ENCODE data around the gene FRMD4A. TPM values are rescaled to one million over a fixed set of nuclear protein-coding genes. Genes with fewer than 3 reads are reported as not detected.

Gene FRMD4A
- total and polyA plus RNA-seq, 7 donors = 3.0 to 27.8 (median 14.4) TPM

DNA sequence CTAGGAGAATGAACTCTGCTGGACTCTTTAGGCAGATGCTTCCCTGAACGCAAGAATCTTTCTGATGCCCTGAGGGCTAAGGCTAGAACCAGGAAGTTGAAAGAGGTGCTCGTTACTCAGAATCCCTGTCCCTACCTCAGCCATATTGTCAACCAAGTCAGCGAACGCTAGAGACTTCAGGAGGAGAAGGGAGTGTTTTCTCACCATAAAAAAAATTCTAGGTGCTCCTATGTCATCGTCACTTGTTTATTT lies 384.6 kb downstream of the FRMD4A start:
- H3K4me1 ChIP-seq = peaks cover 0 to 16% (median 13%) of the 10 kb centered on the region in 4 donors
- peak overlapping the region; percentile 31 to 33 (median 32) for H3K27ac ChIP-seq
- TF ChIP-seq POLR2AphosphoS5 (IDR thresholded peaks at IDR 0.05) (no peak), POLR2A (IDR thresholded peaks at IDR 0.05) (no peak)
- TF ChIP-seq, protein P1, sequence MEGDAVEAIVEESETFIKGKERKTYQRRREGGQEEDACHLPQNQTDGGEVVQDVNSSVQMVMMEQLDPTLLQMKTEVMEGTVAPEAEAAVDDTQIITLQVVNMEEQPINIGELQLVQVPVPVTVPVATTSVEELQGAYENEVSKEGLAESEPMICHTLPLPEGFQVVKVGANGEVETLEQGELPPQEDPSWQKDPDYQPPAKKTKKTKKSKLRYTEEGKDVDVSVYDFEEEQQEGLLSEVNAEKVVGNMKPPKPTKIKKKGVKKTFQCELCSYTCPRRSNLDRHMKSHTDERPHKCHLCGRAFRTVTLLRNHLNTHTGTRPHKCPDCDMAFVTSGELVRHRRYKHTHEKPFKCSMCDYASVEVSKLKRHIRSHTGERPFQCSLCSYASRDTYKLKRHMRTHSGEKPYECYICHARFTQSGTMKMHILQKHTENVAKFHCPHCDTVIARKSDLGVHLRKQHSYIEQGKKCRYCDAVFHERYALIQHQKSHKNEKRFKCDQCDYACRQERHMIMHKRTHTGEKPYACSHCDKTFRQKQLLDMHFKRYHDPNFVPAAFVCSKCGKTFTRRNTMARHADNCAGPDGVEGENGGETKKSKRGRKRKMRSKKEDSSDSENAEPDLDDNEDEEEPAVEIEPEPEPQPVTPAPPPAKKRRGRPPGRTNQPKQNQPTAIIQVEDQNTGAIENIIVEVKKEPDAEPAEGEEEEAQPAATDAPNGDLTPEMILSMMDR (IDR thresholded peaks at IDR 0.05) = no peak

DNA sequence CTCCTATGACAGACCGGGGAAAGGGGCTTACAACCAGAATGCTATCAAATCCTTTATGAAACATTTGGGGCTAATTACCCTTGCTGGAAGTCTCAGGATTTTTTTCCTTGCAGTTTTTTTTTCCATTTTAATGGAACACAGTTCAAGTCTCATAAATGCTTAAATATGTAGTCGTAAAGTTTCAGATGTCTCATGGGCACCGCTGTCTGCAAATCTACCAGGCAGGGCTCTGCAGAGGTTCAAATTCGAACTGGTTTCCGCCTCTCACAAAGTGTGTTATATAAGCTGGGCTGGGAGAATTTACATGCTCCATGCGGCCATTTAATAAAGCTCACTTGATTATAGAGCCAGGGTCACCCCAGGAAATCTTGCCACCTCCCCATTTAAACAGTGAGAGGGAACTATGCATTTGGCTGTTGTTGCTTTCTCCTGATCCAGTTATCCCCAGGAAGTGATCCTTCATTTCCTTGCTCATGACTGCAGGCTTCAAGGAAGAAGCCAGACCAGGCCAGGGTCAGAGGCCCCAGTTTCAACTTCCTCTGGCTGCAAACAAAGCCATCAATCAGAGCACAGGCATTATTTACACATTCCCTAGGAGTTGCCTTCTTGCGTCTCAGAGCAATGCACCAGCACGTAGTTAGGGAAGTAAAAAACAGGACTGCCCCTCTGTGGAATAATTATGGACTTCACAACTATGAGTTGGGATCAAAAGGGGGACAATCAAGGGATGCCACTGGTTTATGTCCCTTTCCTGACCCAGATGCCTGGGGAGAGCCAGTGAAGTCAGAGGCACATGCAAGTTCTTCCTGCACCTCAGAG lies 385.1 kb downstream of the FRMD4A start:
- intact Hi-C loops (cut with DNase I) = loop anchor here (5.0 kb wide), 1 partner anchor 158 kb away; no protein-coding TSS in a partner anchor
- peak overlapping the region; percentile 31 to 33 (median 32) for H3K27ac ChIP-seq
- TF ChIP-seq, protein P1 (IDR thresholded peaks at IDR 0.05) = no peak
- TF ChIP-seq POLR2AphosphoS5 (IDR thresholded peaks at IDR 0.05) = peak in 1 of 4 donors; percentile 5
- TF ChIP-seq POLR2A (IDR thresholded peaks at IDR 0.05) = no peak

More for the DNA sequence above, 384.6 kb downstream of the FRMD4A start:
- H3K27me3 ChIP-seq = no peaks in the 10 kb centered on the region
- no peak for DNase-seq
- H3K36me3 ChIP-seq = no peaks in the 10 kb centered on the region
- no peak overlapping the region for H3K4me3 ChIP-seq
- intact Hi-C loops (cut with DNase I) = loop anchor here (5.0 kb wide), 1 partner anchor 159 kb away; no protein-coding TSS in a partner anchor
- H3K9me3 ChIP-seq = no peaks in the 10 kb centered on the region
- 61 to 76% methylated on average over 5 of the region's 5 CpGs for WGBS, 2 donors

DNA sequence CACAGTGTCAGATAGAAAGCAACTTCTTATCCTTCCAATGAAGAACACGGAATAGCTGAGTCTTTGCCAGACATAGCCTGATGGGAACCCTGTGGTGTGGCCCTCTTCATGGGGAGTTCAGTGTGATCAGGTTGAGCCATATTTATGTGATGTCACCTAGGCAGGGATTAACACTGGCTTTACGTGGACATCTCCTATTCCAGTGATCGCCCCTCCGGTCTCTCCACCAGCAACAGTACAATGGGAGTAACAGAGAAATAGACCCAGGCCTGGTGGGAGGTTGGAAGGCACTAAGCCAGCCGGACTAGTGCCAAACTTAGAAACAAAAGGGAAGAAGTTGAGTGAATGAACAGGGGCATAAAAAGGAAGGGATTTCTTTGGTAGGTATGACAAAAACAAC lies 385.9 kb downstream of the FRMD4A start:
- no peak for TF ChIP-seq EP300 (IDR thresholded peaks at IDR 0.05)
- TF ChIP-seq POLR2A (IDR thresholded peaks at IDR 0.05) = no peak
- no peak for TF ChIP-seq POLR2AphosphoS5 (IDR thresholded peaks at IDR 0.05)
- TF ChIP-seq, protein P1 (IDR thresholded peaks at IDR 0.05) = no peak
- Histone ChIP-seq H3K27me3 (no peaks in the 10 kb centered on the region), H3K4me3 (no peak overlapping the region), H3K9me3 (no peaks in the 10 kb centered on the region), H3K27ac (no peak overlapping the region), H3K4me1 (peaks cover 0 to 16% (median 13%) of the 10 kb centered on the region in 4 donors), H3K36me3 (no peaks in the 10 kb centered on the region)
- WGBS, 2 donors = 87% methylated on average over 5 of the region's 5 CpGs
- DNase-seq = no peak
- intact Hi-C loops (cut with DNase I) = loop anchor here (5.0 kb wide), 1 partner anchor 158 kb away; no protein-coding TSS in a partner anchor

More for the DNA sequence above, 385.1 kb downstream of the FRMD4A start:
- no peaks in the 10 kb centered on the region for H3K36me3 ChIP-seq
- H3K4me1 ChIP-seq = peaks cover 0 to 16% (median 13%) of the 10 kb centered on the region in 4 donors
- H3K27me3 ChIP-seq = no peaks in the 10 kb centered on the region
- H3K9me3 ChIP-seq = no peaks in the 10 kb centered on the region
- no peak overlapping the region for H3K4me3 ChIP-seq
- DNase-seq = no peak
- 48 to 61% methylated on average over 8 of the region's 8 CpGs for WGBS, 2 donors

DNA sequence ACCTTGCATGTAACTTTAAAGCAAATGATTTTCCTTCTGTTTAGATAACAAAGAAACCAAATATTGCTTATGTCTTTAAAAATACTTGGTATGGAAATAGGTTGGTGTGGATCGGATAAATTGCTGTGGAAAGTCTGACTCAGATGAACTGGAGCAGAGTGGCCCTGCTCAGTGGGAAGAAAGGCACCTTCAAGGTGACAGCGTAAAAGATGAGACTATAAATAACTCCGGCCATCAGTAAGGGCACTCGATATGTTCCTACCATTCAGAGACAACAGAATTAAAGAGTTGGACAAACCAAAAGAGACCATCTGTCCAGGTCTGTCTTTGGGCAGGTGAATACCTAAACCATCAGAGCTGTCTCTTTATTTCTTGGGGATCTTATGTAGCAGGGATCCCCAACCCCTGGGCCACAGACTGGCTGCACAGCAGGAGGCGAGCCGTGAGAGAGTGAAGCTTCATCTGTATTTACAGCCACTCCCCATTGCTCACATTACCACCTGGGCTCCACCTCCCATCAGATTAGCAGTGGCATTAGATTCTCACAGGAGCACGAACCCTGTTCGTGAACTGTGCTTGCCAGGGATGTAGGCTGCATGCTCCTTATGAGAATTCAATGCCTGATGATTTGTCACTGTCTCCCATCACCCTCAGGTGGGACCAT lies 386.9 kb downstream of the FRMD4A start:
- WGBS, 2 donors = 69 to 89% methylated on average over 8 of the region's 8 CpGs
- no peaks in the 10 kb centered on the region for H3K36me3 ChIP-seq
- no peak overlapping the region for H3K4me3 ChIP-seq
- no peaks in the 10 kb centered on the region for H3K9me3 ChIP-seq
- no peak for TF ChIP-seq POLR2AphosphoS5 (IDR thresholded peaks at IDR 0.05)
- TF ChIP-seq EP300 (IDR thresholded peaks at IDR 0.05) = no peak
- TF ChIP-seq, protein P1 (IDR thresholded peaks at IDR 0.05) = no peak
- no peak for TF ChIP-seq POLR2A (IDR thresholded peaks at IDR 0.05)
- H3K4me1 ChIP-seq = peaks cover 0 to 22% (median 14%) of the 10 kb centered on the region in 4 donors
- intact Hi-C loops (cut with DNase I) = no loop called here
- no peaks in the 10 kb centered on the region for H3K27me3 ChIP-seq
- DNase-seq = no peak
- H3K27ac ChIP-seq = no peak overlapping the region
